ENCODE data around the gene TMEM158. TPM values are rescaled to one million over a fixed set of nuclear protein-coding genes. Genes with fewer than 3 reads are reported as not detected.

TMEM158 gene
- total RNA-seq, 1 experiment from 2014 or later = 25.8 TPM

GRCh38 chr3:45259133-45259532 lies 33.0 kb upstream of the TMEM158 start:
- Histone ChIP-seq H3K4me2 (ENCODE audit: low read length) (no peak overlapping the region), H3K9me2 (ENCODE audit: insufficient read depth) (no peaks in the 10 kb centered on the region), H3K9me3 (ENCODE audit: control insufficient read depth in 1 of 2, insufficient read depth in 1 of 2, low read depth in 1 of 2, low read length in 2 of 2) (no peaks in the 10 kb centered on the region), H3K27ac (ENCODE audit: low read depth, low read length) (no peak overlapping the region), H3K4me1 (ENCODE audit: control insufficient read depth in 1 of 2, insufficient read depth in 2 of 2, low read length in 2 of 2) (no peaks in the 10 kb centered on the region), H2AFZ (ENCODE audit: low read depth, low read length, poor library complexity, severe bottlenecking) (no peak overlapping the region), H4K20me1 (ENCODE audit: insufficient read depth) (no peaks in the 10 kb centered on the region), H3K4me3 (replicated peaks in 1 of 2; ENCODE audit: low read depth in 1 of 2, low read length in 2 of 2) (no peak overlapping the region), H3K27me3 (ENCODE audit: insufficient read depth, low read length) (no peaks in the 10 kb centered on the region), H3K36me3 (ENCODE audit: control insufficient read depth in 1 of 2, insufficient read depth in 2 of 2, low read length in 2 of 2) (no peaks in the 10 kb centered on the region), H3K79me2 (ENCODE audit: insufficient read depth, low read length) (no peaks in the 10 kb centered on the region), H3K9ac (ENCODE audit: low read length) (no peak overlapping the region)
- ChIA-PET POLR2A (no interaction called here), CTCF (no interaction called here), RAD21 (ENCODE audit: low non-redundant PET in 1 of 2, low total read pairs in 2 of 2, uncharacterized antibody in 2 of 2, unreplicated experiment in 2 of 2) (no interaction called here)
- no peak for ATAC-seq
- intact Hi-C loops (cut with micrococcal nuclease) = no loop called here
- no peak for TF ChIP-seq ZFX (IDR thresholded peaks at IDR 0.05)
- no peak for TF ChIP-seq CEBPB (IDR thresholded peaks at IDR 0.05; ENCODE audit: low read depth)
- TF ChIP-seq ZBTB33 (IDR thresholded peaks at IDR 0.05; ENCODE audit: extremely low read depth, insufficient replicate concordance, low read length) = no peak
- TF ChIP-seq CTCF (IDR thresholded peaks at IDR 0.05 in 2 of 3, conservative IDR thresholded peaks at IDR 0.05 in 1 of 3; ENCODE audit: borderline replicate concordance in 1 of 3, insufficient read depth in 1 of 3, low read depth in 2 of 3, low read length in 2 of 3) = no peak
- TF ChIP-seq POLR2A (IDR thresholded peaks at IDR 0.05; ENCODE audit: borderline replicate concordance, extremely low read depth, insufficient read depth, insufficient read length) = no peak
- TF ChIP-seq ZNF274 (IDR thresholded peaks at IDR 0.05; ENCODE audit: low read depth, low read length) = no peak
- TF ChIP-seq TCF7L2 (IDR thresholded peaks at IDR 0.05; ENCODE audit: borderline replicate concordance, extremely low read depth, insufficient read depth, insufficient read length) = no peak
- TF ChIP-seq YY1 (IDR thresholded peaks at IDR 0.05; ENCODE audit: extremely low read depth, insufficient replicate concordance, low read depth, low read length) = no peak
- no peak for TF ChIP-seq SIN3A (IDR thresholded peaks at IDR 0.05; ENCODE audit: low read depth)
- no peak for DNase-seq (ENCODE audit: low read depth, low spot score)
- no TSS peak for BruUV-seq (replicated peaks)

All from HCT116 (cell line).